ENCODE results near the gene MECP2.

DNA sequence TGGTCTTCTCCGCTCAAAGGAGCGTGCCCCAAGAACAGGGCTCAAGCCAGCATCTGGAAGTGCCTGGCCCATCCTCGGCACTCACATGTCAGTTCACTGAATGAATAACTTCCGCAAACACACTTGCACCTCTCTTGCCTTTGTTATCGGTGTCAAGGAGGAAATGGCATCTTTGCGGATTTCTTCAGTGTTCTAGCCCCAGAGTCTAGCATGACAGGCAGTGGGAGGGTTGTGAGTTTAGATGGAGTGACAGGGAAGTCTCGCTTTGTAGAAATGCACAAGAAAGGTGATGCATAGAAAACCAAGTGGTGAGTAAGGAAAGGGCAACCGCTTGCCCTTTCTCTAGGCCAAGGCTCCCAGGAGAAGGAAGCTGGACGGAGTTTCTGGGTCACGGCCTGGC is 17.6 kb upstream of the MECP2 start:
- TF ChIP-seq, protein P1, sequence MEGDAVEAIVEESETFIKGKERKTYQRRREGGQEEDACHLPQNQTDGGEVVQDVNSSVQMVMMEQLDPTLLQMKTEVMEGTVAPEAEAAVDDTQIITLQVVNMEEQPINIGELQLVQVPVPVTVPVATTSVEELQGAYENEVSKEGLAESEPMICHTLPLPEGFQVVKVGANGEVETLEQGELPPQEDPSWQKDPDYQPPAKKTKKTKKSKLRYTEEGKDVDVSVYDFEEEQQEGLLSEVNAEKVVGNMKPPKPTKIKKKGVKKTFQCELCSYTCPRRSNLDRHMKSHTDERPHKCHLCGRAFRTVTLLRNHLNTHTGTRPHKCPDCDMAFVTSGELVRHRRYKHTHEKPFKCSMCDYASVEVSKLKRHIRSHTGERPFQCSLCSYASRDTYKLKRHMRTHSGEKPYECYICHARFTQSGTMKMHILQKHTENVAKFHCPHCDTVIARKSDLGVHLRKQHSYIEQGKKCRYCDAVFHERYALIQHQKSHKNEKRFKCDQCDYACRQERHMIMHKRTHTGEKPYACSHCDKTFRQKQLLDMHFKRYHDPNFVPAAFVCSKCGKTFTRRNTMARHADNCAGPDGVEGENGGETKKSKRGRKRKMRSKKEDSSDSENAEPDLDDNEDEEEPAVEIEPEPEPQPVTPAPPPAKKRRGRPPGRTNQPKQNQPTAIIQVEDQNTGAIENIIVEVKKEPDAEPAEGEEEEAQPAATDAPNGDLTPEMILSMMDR (IDR thresholded peaks at IDR 0.05): no peak
- no peak for TF ChIP-seq POLR2A (IDR thresholded peaks at IDR 0.05)

All from thyroid gland (tissue), 4 donors.